ENCODE measurements around the gene PTPRM.

GRCh38 chr18:8229040-8229439, 661.9 kb downstream of the PTPRM start:
- TF ChIP-seq EZH2 (IDR thresholded peaks at IDR 0.05; ENCODE audit: borderline replicate concordance, low read depth, low read length, severe bottlenecking) = no peak
- TF ChIP-seq, protein P1, sequence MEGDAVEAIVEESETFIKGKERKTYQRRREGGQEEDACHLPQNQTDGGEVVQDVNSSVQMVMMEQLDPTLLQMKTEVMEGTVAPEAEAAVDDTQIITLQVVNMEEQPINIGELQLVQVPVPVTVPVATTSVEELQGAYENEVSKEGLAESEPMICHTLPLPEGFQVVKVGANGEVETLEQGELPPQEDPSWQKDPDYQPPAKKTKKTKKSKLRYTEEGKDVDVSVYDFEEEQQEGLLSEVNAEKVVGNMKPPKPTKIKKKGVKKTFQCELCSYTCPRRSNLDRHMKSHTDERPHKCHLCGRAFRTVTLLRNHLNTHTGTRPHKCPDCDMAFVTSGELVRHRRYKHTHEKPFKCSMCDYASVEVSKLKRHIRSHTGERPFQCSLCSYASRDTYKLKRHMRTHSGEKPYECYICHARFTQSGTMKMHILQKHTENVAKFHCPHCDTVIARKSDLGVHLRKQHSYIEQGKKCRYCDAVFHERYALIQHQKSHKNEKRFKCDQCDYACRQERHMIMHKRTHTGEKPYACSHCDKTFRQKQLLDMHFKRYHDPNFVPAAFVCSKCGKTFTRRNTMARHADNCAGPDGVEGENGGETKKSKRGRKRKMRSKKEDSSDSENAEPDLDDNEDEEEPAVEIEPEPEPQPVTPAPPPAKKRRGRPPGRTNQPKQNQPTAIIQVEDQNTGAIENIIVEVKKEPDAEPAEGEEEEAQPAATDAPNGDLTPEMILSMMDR (IDR thresholded peaks at IDR 0.05; ENCODE audit: borderline replicate concordance, extremely low read depth, low read length, poor library complexity, severe bottlenecking) = no peak

Data from DND-41 (cell line).